Rectal smooth muscle tissue (tissue), 1 donor: ENCODE results near the gene ZBTB12.

Experiments
- H3K27ac ChIP-seq: one replicate; pipeline ENCODE4 v1.7.0; 2013; ENCODE audit warnings: low read depth, low read length, inconsistent platforms
- H3K27me3 ChIP-seq: one replicate; pipeline ENCODE4 v1.7.0; 2013; ENCODE audit warnings: low read length; ENCODE audit not compliant: control insufficient read depth, insufficient read depth
- H3K36me3 ChIP-seq: one replicate; pipeline ENCODE4 v1.7.0; 2013; ENCODE audit warnings: low read length; ENCODE audit not compliant: control insufficient read depth, insufficient read depth
- H3K4me1 ChIP-seq: one replicate; pipeline ENCODE4 v1.7.0; 2013; ENCODE audit warnings: low read length; ENCODE audit not compliant: control insufficient read depth, insufficient read depth
- H3K4me3 ChIP-seq: one replicate; pipeline ENCODE4 v1.7.0; 2013; ENCODE audit warnings: low read length
- H3K9ac ChIP-seq: one replicate; pipeline ENCODE4 v1.7.0; 2013; ENCODE audit warnings: low read length

Gene ZBTB12

DNA sequence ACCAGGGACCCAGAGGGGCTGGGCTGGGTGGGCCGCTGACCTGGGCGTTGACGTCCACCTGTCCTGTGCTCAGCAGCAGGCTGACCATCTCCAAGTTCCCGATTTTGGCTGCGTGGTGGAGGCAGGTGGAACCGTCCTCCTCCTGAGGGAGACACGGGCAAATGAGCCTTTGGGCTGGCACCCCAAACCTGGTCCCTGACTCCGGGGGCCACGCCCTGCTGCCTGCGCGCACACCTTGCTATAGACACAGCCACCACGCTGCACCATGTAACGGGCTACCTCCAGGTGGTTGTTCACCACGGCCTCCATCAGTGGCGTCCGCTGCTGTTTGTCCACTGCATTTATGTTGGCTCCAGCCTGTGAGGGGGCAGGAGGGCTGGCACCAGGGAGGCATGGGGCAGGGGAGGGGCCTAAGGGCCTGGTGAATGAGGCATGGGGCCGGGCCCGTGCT, 15.3 kb downstream of the ZBTB12 start:
- Histone ChIP-seq H3K27ac (no peak overlapping the region), H3K4me3 (no peak overlapping the region), H3K4me1 (no peaks in the 10 kb centered on the region), H3K9ac (no peak overlapping the region), H3K27me3 (no peaks in the 10 kb centered on the region), H3K36me3 (peaks cover 53% of the 10 kb centered on the region)

DNA sequence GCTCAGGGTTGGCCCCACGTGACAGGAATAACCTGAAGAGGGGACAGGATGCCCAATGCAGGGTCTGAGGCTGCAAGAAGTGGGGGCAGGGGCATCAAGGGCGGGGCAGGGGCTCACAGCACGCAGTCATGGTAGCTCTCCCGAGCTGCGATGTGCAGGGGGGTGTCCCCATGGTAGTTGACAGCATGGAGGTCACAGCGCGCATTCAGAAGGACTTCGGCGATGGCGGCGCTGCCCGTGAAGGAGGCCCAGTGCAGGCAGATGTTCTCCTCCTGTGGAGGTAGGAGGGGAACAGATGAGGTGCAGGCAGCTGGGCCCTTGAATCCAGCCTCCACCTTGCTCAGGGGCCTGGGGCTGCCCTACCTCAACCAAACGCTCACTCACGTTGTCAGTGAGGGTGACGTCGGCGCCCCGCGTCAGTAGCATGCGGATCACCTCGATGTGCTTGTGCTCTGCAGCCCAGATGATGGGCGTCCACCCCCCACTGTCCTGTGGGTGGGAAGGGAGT, 17.3 kb downstream of the ZBTB12 start:
- Histone ChIP-seq H3K36me3 (peaks cover 61% of the 10 kb centered on the region), H3K9ac (no peak overlapping the region)

DNA sequence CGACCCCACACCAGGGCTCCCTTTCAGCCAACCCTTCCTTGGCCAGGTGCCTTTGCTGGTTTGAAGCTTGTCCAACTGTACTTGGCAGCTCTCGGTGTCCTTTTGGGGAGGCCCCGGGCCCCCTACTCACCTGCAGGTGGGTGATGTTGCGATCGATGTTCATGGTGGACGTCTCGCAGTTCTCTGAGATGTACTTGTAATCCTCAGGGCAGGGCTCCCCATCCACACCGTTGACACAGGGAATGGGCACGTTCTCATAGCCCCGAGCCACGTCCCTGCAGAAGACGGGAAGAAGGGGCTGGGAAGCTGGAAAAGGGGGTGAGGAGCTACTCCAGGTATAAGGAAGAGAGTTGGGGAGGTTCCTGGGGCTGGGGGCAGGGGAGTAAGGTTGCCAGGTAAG, 18.2 kb downstream of the ZBTB12 start:
- no peak overlapping the region for H3K9ac ChIP-seq
- no peak overlapping the region for H3K27ac ChIP-seq
- no peak overlapping the region for H3K4me3 ChIP-seq
- no peaks in the 10 kb centered on the region for H3K4me1 ChIP-seq
- H3K36me3 ChIP-seq = peaks cover 57% of the 10 kb centered on the region
- H3K27me3 ChIP-seq = no peaks in the 10 kb centered on the region

More for the DNA sequence above, 17.3 kb downstream of the ZBTB12 start:
- no peak overlapping the region for H3K4me3 ChIP-seq
- no peaks in the 10 kb centered on the region for H3K27me3 ChIP-seq
- no peaks in the 10 kb centered on the region for H3K4me1 ChIP-seq
- no peak overlapping the region for H3K27ac ChIP-seq

DNA sequence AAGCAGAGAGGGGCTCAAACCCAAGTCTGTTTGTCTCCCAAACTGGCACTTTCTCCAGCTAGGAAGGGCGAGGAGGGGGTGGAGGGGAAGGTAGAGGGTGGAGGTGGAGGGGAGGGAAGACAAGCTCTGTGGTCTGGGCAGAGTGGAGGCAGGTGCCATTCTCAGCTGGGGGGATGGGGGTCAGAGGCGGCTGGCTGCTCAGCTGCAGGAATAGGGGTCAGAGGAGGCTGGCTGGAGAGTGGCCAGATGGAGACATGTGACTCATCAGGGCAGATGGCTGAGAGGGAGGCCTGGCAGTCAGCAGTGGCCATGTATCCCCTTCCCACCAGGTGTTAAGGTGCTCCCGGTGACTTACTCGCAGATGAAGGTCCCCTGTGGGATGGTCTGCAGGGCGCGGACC, 19.5 kb downstream of the ZBTB12 start:
- Histone ChIP-seq H3K4me1 (no peaks in the 10 kb centered on the region), H3K36me3 (peaks cover 46% of the 10 kb centered on the region), H3K27ac (no peak overlapping the region), H3K4me3 (no peak overlapping the region), H3K9ac (no peak overlapping the region), H3K27me3 (no peaks in the 10 kb centered on the region)

- H3K27ac ChIP-seq = no peak overlapping the region
- no peaks in the 10 kb centered on the region for H3K4me1 ChIP-seq
- no peak overlapping the region for H3K4me3 ChIP-seq
- H3K27me3 ChIP-seq = no peaks in the 10 kb centered on the region
- H3K9ac ChIP-seq = no peak overlapping the region
- H3K36me3 ChIP-seq = peaks cover 35% of the 10 kb centered on the region
Observed at GRCh38 chr6:31881136-31881859, 20.6 kb downstream of the ZBTB12 start.

GRCh38 chr6:31880616-31881015, 21.3 kb downstream of the ZBTB12 start:
- H3K27ac ChIP-seq = no peak overlapping the region
- H3K4me3 ChIP-seq = no peak overlapping the region
- no peaks in the 10 kb centered on the region for H3K27me3 ChIP-seq
- H3K36me3 ChIP-seq = peaks cover 33% of the 10 kb centered on the region
- H3K9ac ChIP-seq = no peak overlapping the region
- H3K4me1 ChIP-seq = no peaks in the 10 kb centered on the region

GRCh38 chr6:31879901-31880300, 22.0 kb downstream of the ZBTB12 start:
- Histone ChIP-seq H3K9ac (no peak overlapping the region), H3K36me3 (peaks cover 33% of the 10 kb centered on the region), H3K4me1 (no peaks in the 10 kb centered on the region), H3K27ac (no peak overlapping the region), H3K27me3 (no peaks in the 10 kb centered on the region), H3K4me3 (no peak overlapping the region)

DNA sequence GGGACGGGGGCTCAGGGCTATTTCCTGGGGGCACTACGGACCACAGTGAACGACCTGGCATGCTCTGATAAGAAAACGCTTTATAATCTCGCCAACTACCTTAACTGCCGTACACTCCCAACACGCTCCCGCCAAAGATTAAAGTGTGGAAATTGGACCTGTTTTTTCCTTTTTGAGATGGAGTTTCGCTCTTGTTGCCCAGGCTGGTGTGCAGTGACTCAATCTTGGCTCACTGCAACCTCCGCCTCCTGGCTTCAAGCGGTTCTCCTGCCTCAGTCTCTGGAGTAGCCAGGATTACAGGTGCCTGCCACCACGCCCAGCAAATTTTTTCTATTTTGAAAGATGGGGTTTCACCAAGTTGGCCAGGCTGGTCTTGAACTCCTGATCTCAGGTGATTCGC, 22.7 kb downstream of the ZBTB12 start:
- no peaks in the 10 kb centered on the region for H3K27me3 ChIP-seq
- no peak overlapping the region for H3K9ac ChIP-seq
- H3K4me3 ChIP-seq = no peak overlapping the region
- H3K27ac ChIP-seq = no peak overlapping the region
- H3K4me1 ChIP-seq = no peaks in the 10 kb centered on the region
- H3K36me3 ChIP-seq = peaks cover 28% of the 10 kb centered on the region

DNA sequence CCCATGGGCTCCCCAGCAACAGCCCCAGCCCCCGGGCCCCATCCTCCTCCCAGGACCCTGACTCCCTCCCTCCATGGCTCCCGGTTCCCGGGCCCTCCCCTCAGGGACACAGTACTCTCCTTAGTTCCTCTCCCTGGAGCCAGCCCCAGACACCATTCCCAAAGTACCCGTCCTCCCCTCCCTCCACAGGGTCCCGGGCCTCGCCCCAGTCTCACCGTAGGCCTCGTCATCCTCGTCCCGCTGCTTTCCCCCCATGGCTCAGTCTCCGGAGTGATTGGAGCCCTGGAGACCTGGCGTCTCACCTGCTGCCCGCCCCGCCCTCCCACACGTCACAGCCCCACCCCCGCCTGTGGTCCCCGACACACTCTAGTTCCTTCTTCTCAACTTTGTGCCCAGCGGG, 23.2 kb downstream of the ZBTB12 start, which contains the start of gene SLC44A4:
TSS of gene SLC44A4 (minus strand) at position 272 of the 400 bp plus-strand sequence. CDS start at position 255, 17 bp downstream.
- H3K27ac ChIP-seq = no peak within 1 kb of the TSS
- H3K36me3 ChIP-seq = peaks cover 27% of the 10 kb centered on the region
- no peaks in the 10 kb centered on the region for H3K4me1 ChIP-seq
- H3K4me3 ChIP-seq = peak within 1 kb of the TSS; percentile 69
- no peaks in the 10 kb centered on the region for H3K27me3 ChIP-seq
- H3K9ac ChIP-seq = peak within 1 kb of the TSS; percentile 83

DNA sequence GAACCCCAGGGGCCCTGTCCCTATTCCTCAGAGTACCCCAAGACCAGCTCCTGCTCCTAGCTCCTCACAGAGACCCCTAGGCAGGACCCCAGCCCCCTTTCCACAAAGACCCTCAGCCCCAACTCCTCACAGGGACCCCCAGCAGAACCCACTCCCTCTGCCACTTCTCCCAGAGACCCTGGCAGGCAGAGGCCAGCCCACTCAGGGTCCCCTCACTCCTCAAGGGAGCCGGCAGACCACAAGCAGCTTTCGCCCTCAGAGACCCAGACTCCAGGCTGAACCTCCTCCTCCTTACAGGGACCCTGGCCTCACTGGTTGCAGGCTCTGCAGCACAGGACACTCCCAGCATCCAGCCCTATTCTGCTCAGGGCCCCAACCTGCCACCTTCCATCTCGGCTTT, 23.7 kb downstream of the ZBTB12 start:
- H3K9ac ChIP-seq = peak overlapping the region; percentile 83
- H3K36me3 ChIP-seq = peaks cover 22% of the 10 kb centered on the region
- H3K27me3 ChIP-seq = no peaks in the 10 kb centered on the region
- peak overlapping the region; percentile 69 for H3K4me3 ChIP-seq
- H3K27ac ChIP-seq = no peak overlapping the region
- no peaks in the 10 kb centered on the region for H3K4me1 ChIP-seq

GRCh38 chr6:31877651-31878161, 24.2 kb downstream of the ZBTB12 start:
- Histone ChIP-seq H3K4me3 (peak overlapping the region; percentile 69), H3K27me3 (no peaks in the 10 kb centered on the region), H3K4me1 (no peaks in the 10 kb centered on the region), H3K9ac (peak overlapping the region; percentile 83), H3K27ac (no peak overlapping the region), H3K36me3 (peaks cover 19% of the 10 kb centered on the region)

DNA sequence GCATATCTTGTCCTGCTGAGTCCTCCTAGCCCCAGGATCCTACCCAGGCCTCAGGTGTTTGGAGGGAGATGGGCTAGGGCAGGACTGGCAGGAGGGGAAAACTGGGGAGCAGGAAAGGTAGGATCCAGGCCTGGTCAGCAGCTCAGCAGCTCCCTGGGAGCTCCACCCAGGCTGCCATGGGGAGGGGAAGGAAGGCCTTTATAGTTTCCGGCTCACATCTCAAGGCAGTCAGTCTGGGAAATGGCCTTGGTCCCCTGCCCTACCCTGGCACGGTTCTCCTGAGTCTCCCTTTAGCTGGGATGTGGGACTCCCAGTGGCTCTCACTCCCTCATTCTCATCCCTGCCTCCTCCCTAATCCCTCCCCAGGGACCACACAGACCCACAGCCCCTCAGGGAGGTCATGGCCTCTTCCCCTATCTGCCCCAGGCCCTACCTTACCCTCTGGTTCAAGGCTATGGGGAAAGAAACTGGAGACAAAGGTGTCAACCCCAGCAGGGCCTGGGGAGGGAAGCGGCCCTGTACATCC, 24.7 kb downstream of the ZBTB12 start:
- Histone ChIP-seq H3K27ac (no peak overlapping the region), H3K27me3 (no peaks in the 10 kb centered on the region), H3K36me3 (peaks cover 14% of the 10 kb centered on the region), H3K4me1 (no peaks in the 10 kb centered on the region), H3K9ac (no peak overlapping the region), H3K4me3 (peak overlapping the region; percentile 34)
